NB4 (cell line): Measurements from ENCODE around the gene RORB.

Source experiments
- DNase-seq: peaks from one replicate; pipeline ENCODE4 v3.0.0; 2010; ENCODE audit warnings: low read depth
- H3K4me3 ChIP-seq: one replicate; pipeline ENCODE4 v1.5.1; 2011; ENCODE audit warnings: mild to moderate bottlenecking, low read depth, low read length, moderate library complexity
- CTCF ChIP-seq: IDR thresholded peaks from one replicate; pipeline ENCODE4 v1.5.1; 2012; ENCODE audit warnings: low read depth, low read length
- MYC ChIP-seq: IDR thresholded peaks from 2 replicates; pipeline ENCODE4 v1.6.1; 2011; ENCODE audit warnings: low read depth, low read length
- POLR2A ChIP-seq: IDR thresholded peaks from 2 replicates; pipeline ENCODE4 v1.6.1; 2011; ENCODE audit warnings: mild to moderate bottlenecking; ENCODE audit not compliant: insufficient read length; ENCODE audit errors: extremely low read depth
- TF ChIP-seq, protein P1 (sequence below): IDR thresholded peaks from 2 replicates; pipeline ENCODE4 v1.6.1; 2011; ENCODE audit warnings: low read depth, low read length

RORB gene

DNA sequence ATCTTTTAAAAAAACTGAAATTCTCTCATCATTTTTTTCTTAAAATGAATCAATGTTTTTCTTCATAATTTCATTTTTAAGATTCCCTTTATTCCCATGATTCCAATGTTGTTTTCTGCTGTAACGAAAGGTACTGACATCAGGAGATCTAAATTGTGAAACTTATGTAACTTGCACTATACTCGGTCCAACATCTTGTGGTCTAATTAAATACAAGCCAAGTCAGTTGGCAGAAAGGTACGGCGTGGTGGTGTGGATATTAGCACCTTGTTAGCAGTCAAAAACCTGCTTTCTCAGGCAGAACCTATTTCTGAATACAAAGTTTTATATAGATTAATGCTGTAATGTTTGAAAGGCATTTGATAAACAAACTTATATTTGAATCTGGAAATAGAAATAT lies 20.1 kb downstream of the RORB start:
- DNase-seq = no peak
- TF ChIP-seq MYC (no peak), POLR2A (no peak), CTCF (no peak)
- TF ChIP-seq, protein P1, sequence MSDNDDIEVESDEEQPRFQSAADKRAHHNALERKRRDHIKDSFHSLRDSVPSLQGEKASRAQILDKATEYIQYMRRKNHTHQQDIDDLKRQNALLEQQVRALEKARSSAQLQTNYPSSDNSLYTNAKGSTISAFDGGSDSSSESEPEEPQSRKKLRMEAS = no peak

GRCh38 chr9:74519419-74519818 lies 22.3 kb downstream of the RORB start:
- DNase-seq = no peak
- no peak for TF ChIP-seq POLR2A
- TF ChIP-seq MYC = no peak
- TF ChIP-seq, protein P1 = no peak
- TF ChIP-seq CTCF = no peak
- H3K4me3 ChIP-seq = no peak overlapping the region

More for the DNA sequence above, 20.1 kb downstream of the RORB start:
- H3K4me3 ChIP-seq = no peak overlapping the region

- no peak for DNase-seq
- H3K4me3 ChIP-seq = no peak overlapping the region
- no peak for TF ChIP-seq CTCF
- TF ChIP-seq POLR2A = no peak
- TF ChIP-seq MYC = no peak
These were observed 23.9 kb downstream of the RORB start for GRCh38 chr9:74521009-74521408.

GRCh38 chr9:74524289-74524688 lies 27.2 kb downstream of the RORB start:
- no peak overlapping the region for H3K4me3 ChIP-seq
- DNase-seq = no peak
- TF ChIP-seq CTCF (no peak), POLR2A (no peak), MYC (no peak)
- TF ChIP-seq, protein P1 = no peak

- DNase-seq = no peak
- H3K4me3 ChIP-seq = no peak overlapping the region
- TF ChIP-seq, protein P1 = no peak
- TF ChIP-seq MYC = no peak
- no peak for TF ChIP-seq POLR2A
- TF ChIP-seq CTCF = no peak
These were observed 29.1 kb downstream of the RORB start for GRCh38 chr9:74526215-74526614.

DNA sequence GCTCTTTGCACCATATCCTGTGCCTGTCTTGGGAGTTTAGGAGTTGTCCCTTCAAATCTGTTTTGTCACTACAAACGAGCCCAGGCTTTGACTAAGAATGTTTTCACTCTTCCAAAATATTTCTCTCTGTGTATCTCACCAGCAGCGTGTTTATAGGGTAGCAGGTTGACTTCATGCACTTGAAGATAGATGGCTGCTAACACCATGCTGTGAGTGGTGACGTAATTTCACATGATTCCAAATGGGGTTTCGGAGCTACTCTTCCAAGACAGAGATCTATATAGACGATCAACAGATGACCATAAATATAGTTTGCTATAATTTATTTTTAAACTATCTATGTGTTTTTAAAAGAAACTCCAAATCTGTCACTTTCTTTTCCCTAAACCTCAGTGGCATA lies 30.6 kb downstream of the RORB start:
- TF ChIP-seq, protein P1 = no peak
- no peak for TF ChIP-seq POLR2A
- no peak for TF ChIP-seq CTCF
- TF ChIP-seq MYC = no peak
- no peak for DNase-seq
- no peak overlapping the region for H3K4me3 ChIP-seq
